Measurements from ENCODE around the gene ZSWIM4. TPM values are rescaled to one million over a fixed set of nuclear protein-coding genes. Genes with fewer than 3 reads are reported as not detected.

The ZSWIM4 gene
- total RNA-seq, 1 donor = 9.0 TPM

DNA sequence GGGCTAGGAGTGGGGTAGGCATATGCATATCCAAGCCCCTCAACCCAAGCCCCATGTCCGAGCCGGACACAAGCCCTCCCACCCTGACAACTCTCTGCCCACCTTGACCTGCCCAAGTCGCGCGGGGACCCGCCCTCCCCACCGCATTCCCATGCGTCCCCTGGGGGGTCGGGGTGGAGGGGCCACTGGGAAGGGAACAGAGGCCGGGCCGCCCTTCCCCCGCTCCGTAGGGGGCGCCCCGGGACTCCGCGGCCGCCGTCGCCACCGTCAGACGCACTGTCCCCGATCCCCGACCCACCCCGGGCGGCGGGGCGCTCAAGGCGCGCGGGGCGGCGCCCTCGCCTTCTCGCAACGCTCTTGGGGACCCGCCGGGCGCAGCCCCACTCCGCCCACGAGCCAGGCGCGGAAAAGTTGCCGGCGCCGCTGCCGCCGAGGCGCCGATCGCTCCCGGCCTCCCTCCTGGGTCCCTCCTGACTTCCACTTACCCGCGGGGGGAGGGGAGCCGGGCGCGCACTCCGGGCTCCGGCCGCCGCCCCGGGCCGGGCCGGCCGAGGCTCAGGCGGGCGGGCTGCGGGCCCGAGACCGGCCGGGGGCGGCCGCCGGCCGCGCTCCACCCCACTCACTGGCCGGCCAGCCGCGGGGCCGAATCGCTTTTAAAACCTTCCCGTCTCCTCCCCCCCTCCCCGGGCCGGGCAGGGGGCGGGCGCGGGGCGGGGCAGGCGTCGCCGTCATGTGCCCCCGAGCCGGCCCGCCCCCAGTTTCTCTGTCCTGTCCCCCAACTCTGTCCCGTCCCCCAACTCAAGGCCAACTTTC is 47.3 kb downstream of the ZSWIM4 start:
- peaks cover 33% of the 10 kb centered on the region for H4K20me1 ChIP-seq (ENCODE audit: insufficient read depth, low read length)
- peak overlapping the region; percentile 95 for H3K27ac ChIP-seq (ENCODE audit: low read depth, low read length)
- TF ChIP-seq, protein P1, sequence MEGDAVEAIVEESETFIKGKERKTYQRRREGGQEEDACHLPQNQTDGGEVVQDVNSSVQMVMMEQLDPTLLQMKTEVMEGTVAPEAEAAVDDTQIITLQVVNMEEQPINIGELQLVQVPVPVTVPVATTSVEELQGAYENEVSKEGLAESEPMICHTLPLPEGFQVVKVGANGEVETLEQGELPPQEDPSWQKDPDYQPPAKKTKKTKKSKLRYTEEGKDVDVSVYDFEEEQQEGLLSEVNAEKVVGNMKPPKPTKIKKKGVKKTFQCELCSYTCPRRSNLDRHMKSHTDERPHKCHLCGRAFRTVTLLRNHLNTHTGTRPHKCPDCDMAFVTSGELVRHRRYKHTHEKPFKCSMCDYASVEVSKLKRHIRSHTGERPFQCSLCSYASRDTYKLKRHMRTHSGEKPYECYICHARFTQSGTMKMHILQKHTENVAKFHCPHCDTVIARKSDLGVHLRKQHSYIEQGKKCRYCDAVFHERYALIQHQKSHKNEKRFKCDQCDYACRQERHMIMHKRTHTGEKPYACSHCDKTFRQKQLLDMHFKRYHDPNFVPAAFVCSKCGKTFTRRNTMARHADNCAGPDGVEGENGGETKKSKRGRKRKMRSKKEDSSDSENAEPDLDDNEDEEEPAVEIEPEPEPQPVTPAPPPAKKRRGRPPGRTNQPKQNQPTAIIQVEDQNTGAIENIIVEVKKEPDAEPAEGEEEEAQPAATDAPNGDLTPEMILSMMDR (IDR thresholded peaks at IDR 0.05; ENCODE audit: extremely low read depth, low read depth, low read length) = no peak
- no peaks in the 10 kb centered on the region for H3K9me3 ChIP-seq (ENCODE audit: low read depth, low read length)
- no peak overlapping the region for H2AFZ ChIP-seq (ENCODE audit: low read length)
- H3K36me3 ChIP-seq (ENCODE audit: insufficient read depth, low read length) = peaks cover 18% of the 10 kb centered on the region
- peak; percentile 98 for DNase-seq (ENCODE audit: insufficient read length, low spot score, missing footprints)
- H3K4me3 ChIP-seq (ENCODE audit: insufficient read depth, low read length) = peak overlapping the region; percentile 99
- peaks cover 54% of the 10 kb centered on the region for H3K79me2 ChIP-seq (ENCODE audit: insufficient read depth, low read length)
- no peaks in the 10 kb centered on the region for H3K27me3 ChIP-seq (ENCODE audit: insufficient read depth, low read length)
- peaks cover 48% of the 10 kb centered on the region for H3K4me1 ChIP-seq (ENCODE audit: insufficient read depth, low read length)
- H3K4me2 ChIP-seq (ENCODE audit: insufficient read depth, low read length) = peak overlapping the region; percentile 98

DNA sequence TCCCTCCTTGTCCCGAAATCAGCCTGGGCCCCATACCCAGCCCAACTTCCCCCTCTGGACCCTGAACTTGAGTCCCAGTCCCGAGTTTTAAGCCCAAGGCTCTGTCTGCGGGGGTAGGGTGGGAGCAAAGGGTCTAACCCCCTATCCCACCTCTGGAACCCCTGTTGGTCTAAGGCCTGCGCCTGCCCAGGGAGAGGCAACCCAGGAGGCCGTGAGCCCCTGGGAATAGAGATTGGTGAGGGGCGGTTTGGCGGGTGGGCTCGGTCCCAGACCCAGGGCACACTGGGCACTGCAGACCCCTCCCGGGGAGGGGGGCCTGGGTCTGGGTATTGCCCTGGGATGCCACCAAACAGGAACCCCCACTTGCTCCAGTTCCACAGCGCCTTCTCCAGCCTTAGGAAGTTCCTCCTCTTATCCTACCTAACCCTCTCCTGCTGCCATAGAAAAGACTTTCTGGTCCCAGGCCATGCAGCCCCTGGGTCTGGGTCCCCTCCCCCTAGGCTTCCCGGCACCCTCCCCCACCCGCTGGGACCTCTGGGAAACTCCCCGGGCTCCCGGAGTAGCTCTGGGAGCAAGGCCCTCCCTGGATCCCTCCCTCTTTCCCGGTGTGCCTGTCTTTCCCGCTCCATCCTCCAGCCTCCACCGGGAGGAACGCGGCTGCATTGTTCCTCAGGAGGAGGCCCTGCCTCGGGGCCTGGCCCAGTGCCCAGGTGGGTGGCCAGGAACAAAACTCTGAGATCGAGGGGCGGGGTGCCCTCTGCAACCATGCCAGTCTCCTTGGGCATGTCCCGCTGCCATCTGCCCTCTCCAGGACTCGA is 48.1 kb downstream of the ZSWIM4 start:
- H3K27ac ChIP-seq (ENCODE audit: low read depth, low read length) = peak overlapping the region; percentile 89
- no peaks in the 10 kb centered on the region for H3K27me3 ChIP-seq (ENCODE audit: insufficient read depth, low read length)
- peaks cover 48% of the 10 kb centered on the region for H3K79me2 ChIP-seq (ENCODE audit: insufficient read depth, low read length)
- TF ChIP-seq, protein P1 (IDR thresholded peaks at IDR 0.05; ENCODE audit: extremely low read depth, low read depth, low read length) = no peak
- H3K36me3 ChIP-seq (ENCODE audit: insufficient read depth, low read length) = peaks cover 14% of the 10 kb centered on the region
- H3K9me3 ChIP-seq (ENCODE audit: low read depth, low read length) = no peaks in the 10 kb centered on the region
- peak; percentile 93 for DNase-seq (ENCODE audit: insufficient read length, low spot score, missing footprints)
- H3K4me3 ChIP-seq (ENCODE audit: insufficient read depth, low read length) = peak overlapping the region; percentile 99
- H3K4me2 ChIP-seq (ENCODE audit: insufficient read depth, low read length) = peak overlapping the region; percentile 84
- H2AFZ ChIP-seq (ENCODE audit: low read length) = no peak overlapping the region
- H3K4me1 ChIP-seq (ENCODE audit: insufficient read depth, low read length) = peaks cover 52% of the 10 kb centered on the region
- H4K20me1 ChIP-seq (ENCODE audit: insufficient read depth, low read length) = peaks cover 29% of the 10 kb centered on the region

DNA sequence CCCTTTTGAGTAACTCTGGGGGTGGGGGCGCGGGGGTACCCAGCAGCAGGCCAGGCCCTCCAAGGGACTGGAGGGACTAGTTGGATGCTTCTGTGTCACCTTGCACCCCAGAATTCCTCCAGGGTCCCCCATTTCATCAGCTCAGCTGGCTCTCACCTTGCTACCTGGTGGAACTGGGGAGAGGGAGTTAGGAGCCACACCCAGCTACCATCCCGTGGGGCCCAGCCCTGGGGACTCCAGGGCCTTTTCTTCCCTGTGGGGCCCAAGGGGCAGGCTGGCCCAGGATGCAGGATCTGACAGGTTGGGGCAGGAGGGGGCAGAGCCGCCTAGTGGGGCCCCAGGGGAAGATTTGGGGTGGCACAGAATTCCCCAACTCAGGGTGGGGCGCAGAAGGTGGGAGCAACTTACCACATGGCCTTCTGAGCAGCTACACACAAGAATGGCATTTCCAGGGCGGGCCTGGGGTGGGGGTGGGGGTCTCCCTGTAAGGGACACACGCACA is 48.9 kb downstream of the ZSWIM4 start:
- Histone ChIP-seq H3K79me2 (ENCODE audit: insufficient read depth, low read length) (peaks cover 39% of the 10 kb centered on the region), H3K4me3 (ENCODE audit: insufficient read depth, low read length) (no peak overlapping the region), H3K27ac (ENCODE audit: low read depth, low read length) (peak overlapping the region; percentile 89), H4K20me1 (ENCODE audit: insufficient read depth, low read length) (peaks cover 24% of the 10 kb centered on the region), H3K4me2 (ENCODE audit: insufficient read depth, low read length) (no peak overlapping the region), H3K36me3 (ENCODE audit: insufficient read depth, low read length) (peaks cover 10% of the 10 kb centered on the region), H3K9me3 (ENCODE audit: low read depth, low read length) (no peaks in the 10 kb centered on the region), H2AFZ (ENCODE audit: low read length) (no peak overlapping the region), H3K4me1 (ENCODE audit: insufficient read depth, low read length) (peaks cover 44% of the 10 kb centered on the region), H3K27me3 (ENCODE audit: insufficient read depth, low read length) (no peaks in the 10 kb centered on the region)
- TF ChIP-seq, protein P1 (IDR thresholded peaks at IDR 0.05; ENCODE audit: extremely low read depth, low read depth, low read length) = no peak
- peak; percentile 71 for DNase-seq (ENCODE audit: insufficient read length, low spot score, missing footprints)

Data from osteoblast (primary cell).